Measurements from ENCODE around the gene MYO9B.
"Not testable (repeated sequence)": the region's sequence is repeated elsewhere in the genome, so short reads cannot be mapped to it uniquely, and the experiment has no call there.

The MYO9B gene

DNA sequence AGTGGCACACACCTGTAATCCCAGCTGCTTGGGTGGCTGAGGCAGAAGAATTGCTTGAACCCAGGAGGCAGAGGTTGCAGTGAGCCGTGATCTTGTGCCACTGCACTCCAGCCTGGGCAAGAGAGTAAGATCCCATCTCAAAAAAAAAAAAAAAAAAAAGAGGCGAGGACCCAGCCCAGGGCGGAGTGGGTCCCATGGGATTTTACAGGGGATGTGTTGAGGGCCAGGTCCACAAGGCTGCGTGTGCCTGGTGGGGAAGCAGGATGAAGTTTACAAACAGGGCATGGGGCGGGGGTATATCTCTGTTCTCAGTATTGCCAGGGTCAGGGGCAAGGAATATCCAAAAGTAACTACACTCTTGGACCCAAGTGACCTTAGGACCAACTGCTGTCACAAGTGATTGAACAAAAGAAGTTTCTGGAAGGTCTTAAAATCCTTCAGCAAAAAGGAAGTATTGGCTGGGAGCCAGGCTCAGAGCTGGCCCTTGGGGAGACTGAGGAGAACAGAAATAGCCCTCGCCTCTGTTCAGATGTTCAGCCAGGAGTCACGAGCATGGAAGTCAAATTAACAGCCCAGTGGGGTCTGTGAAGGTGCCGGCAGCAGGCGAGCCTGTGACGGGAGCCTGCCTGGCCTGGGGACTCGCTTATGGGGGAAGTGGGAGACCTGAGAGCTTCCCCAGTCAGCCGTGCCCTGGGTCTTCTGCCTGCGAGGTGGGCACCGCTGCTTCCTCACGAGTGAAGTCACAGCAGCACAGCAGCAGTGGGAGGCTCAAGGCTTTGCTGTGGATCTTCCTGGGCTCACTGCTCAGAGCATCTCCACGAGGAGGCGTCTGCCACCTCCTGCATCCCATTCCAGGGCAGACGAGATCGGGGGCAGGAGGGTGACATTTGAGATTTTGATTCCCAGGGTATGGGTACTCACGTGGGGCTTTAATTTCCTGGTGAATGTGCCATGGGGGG is 6.4 kb downstream of the MYO9B start:
- Histone ChIP-seq H3K4me3 (no peak overlapping the region), H3K27ac (peak overlapping the region in 9 of 21 experiments; percentile 11 to 88 (median 29))

DNA sequence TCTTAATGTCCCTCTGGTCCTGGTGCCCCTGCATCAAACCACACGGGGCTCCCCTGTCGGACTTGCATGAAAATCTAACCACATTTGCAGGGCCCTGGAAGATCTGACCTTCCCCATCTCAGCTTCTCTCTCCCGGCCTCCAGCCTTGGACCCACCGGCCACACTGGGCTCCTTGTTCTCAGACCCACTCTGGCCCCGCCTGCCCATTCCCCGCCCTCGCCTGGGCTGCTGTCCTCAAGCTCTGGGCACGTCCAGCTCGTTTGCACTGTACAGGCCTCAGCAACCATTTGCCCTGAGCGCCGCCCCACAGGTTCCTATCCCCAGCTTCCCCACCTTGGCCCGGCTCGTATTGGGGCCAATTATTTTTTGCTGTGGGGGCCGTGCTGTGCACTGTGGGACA is 10.5 kb downstream of the MYO9B start:
- H3K4me3 ChIP-seq, result no peak overlapping the region
- no peak overlapping the region for H3K27ac ChIP-seq

DNA sequence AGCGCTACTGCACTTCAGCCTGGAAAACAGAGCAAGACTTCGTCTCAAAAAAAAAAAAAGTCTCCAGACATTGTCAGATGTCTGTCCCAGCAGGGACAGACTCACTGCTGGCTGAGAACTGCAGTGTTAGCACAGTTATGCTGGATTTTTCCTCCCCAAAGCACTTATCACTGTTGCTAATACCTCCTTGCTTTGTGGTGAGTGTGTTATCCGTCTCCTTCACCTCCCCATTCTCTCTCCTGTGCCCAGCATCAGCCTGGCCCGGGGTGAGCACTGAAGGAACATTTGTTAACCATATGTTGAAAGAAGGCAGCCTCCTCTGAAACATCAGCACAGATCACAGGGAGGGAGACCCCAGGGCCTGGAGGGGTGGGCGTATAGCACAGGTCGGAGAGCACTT is 11.3 kb downstream of the MYO9B start:
- Histone ChIP-seq H3K4me3 (no peak overlapping the region), H3K27ac (peak overlapping the region in 2 of 21 experiments; percentile 1 to 22)

DNA sequence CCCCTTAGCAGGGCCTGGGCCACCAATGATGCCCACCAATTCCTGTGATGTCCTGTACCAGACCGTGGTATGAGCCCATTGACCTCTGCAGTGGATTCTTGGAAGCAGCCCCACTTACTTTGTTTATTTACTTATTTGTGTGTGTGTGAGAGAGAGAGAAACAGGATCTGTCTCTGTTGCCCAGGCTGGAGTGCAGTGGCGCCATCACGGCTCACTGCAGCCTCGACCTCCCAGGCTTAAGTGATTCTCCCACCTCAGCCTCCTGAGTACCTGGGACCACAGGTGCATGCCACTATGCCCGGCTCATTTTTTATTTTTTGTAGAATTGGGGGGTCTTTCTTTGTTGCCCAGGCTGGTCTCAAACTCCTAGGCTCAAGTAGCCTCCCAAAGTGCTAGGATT is 13.0 kb downstream of the MYO9B start:
- H3K4me3 ChIP-seq, result no peak overlapping the region

DNA sequence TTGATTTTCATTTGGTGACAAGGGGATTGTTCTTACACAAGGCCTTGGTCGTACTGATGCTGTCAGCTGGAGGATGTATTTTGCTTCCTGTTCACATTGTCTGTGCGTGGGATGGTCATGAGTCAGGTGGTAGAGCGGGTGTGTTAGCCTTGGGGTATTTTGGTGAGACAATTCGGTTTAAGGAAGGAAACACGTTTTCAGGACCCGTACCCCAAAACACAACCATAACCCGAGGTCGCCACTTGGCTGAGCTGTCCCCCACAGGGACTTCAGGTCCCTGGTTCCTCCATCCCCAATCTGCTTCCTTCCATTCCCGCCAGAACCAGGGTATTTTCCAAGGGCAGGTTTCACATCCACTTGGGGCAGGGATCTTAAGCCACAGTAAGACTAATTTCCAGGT is 15.0 kb downstream of the MYO9B start:
- no peak overlapping the region for H3K4me3 ChIP-seq
- peak overlapping the region in 17 of 21 experiments; percentile 5 to 76 (median 59) for H3K27ac ChIP-seq

More for the DNA sequence above, 13.0 kb downstream of the MYO9B start:
- H3K27ac ChIP-seq, result peak overlapping the region in 4 of 21 experiments; percentile 6 to 70 (median 52)

DNA sequence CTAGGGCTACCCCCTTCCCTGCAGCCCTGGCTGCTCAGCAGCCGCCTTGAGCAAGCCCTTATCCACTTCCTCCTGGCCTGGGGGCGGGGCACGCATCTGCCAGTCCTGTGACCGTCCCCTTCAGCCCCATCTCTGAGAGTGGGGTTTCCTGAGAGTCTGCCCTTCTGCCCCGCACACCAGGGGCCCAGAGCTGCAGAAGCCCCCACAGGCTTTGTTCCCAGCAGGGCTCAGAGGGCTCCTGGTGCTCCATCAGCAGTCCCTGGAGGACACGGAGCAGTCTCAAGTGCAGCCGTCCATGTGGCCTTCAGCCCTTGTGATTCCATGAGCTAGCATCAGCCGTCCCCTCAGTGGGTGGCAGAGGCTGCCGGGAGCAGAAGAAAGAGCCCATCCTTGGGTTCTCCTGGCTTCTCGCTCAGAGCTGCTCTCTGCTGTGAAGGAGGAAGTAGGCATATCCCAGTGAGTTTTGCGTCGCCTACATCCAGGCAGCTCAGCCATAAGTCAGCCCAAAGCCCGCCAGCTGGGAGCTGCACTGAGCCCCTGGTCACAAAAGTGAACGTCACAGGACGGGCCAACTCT is 16.3 kb downstream of the MYO9B start:
- Histone ChIP-seq H3K4me3 (no peak overlapping the region), H3K27ac (peak overlapping the region in 15 of 21 experiments; percentile 10 to 76 (median 39))

DNA sequence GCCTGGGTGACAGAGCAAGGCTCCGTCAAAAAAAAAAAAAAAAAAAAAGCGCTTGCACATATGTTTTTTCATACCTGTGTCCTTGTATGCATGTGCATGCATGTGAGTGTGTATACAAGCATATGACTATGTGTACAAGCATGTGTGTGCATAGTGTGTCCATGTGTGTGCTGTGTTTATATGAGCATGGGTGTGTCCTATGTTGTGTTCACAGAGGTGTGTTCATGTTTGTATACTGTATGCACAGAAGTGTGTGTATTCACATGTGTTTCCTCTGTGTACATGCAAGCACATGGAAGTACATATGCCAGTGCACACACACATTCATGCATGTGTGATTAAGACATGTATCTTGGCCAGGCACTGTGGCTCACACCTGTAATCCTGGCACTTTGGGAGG is 17.1 kb downstream of the MYO9B start:
- H3K4me3 ChIP-seq, result no peak overlapping the region
- H3K27ac ChIP-seq, result peak overlapping the region in 2 of 21 experiments; percentile 11 to 76

DNA sequence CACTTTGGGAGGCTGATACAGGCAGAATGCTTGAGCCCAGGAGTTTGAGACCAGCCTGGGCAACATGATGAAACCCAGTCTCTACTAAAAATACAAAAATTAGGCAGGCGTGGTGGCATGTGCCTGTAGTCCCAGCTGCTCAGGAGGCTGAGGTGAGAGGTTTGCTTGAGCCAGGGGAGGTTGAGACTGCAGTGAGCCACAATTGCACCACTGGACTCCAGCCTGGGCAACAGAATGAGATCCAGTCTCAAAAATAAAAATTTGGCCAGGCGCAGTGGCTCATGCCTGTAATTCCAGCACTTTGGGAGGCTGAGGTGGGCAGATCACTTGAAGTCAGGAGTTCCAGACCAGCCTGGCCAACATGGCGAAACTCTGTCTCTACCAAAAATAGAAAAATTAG is 19.1 kb downstream of the MYO9B start:
- H3K27ac ChIP-seq, result peak overlapping the region in 9 of 21 experiments; percentile 14 to 76 (median 51)
- H3K4me3 ChIP-seq, result not testable (repeated sequence)

DNA sequence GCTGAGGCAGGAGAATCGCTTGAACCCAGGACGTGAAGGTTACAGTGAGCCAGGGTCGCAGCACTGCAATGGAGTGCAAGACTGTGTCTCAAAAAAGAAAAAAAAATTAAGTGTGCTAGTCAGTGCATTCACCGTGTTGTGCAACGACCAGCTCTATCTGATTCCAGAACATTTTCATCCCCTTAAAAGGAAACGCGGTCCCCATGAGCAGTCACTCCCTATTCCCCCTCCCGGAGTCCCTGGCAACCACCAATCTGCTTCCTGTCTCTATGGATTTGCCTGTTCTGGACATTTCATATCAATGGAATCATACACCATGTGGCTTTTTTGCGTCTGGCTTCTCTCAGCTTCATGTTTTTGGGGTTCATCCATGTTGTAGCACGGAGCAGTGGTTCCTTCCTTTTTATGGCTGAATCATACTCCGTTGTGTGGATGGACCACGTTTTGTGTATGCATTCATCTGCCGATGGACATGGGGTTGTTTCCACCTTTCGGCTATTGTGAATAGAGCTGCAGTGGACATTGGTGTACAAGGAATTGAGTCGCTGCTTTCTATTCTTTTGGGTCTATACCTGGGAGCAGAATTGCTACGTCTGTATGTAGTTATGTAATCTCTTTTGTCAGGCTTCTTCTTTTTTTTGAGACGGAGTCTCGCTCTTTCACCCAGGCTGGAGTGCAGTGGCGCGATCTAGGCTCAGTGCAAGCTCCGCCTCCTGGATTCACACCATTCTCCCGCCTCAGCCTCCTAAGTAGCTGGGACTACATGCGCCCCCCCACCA is 19.8 kb downstream of the MYO9B start:
- Histone ChIP-seq H3K4me3 (no peak overlapping the region), H3K27ac (peak overlapping the region in 6 of 21 experiments; percentile 15 to 76 (median 56))

DNA sequence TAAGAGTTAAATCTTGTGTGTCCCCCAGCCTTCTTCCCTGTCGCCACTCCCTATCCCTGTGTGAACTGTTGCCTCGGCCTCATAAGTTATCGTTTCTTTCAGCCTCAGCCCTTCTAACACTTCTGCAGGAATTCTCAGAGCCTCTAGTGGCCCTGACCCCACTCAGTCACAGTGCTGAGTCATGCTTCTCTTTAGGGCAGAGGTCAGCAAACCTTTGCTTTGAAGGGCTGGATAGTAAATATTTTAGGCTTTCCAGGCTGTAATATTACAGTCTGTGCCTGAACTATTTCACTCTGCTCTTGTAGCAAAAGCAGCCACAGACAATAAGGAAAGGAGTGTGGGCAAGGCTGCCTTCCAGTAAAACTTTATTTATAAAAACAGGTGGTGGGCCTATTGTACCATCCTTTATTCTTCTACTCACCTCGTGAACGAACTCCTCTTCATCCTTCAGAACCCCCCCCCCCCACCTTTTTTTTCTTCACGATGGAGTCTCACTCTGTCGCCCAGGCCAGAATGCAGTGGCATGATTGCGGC is 22.1 kb downstream of the MYO9B start:
- H3K27ac ChIP-seq, result peak overlapping the region in 3 of 21 experiments; percentile 18 to 32 (median 19)

DNA sequence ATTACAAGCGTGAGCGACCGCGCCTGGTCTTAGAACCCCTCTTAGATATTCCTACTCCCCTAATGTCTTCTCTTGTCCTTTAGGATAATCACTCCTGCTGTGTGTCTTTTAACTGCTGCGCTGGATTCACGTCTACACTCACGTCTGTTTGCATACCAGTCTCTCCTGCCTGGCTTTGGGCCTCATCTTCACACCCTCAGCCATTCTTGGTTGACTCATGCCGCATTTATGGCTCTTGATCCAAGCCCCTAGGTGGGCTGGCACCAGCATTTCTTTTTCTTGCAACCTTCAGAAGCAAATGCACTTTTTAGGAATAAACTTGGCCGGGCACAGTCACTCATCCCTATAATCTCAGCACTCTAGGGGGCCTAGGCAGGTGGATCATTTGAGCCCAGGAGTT is 22.7 kb downstream of the MYO9B start:
- Histone ChIP-seq H3K27ac (peak overlapping the region in 1 of 21 experiments; percentile 21), H3K4me3 (no peak overlapping the region)

More for the DNA sequence above, 22.1 kb downstream of the MYO9B start:
- H3K4me3 ChIP-seq, result no peak overlapping the region

DNA sequence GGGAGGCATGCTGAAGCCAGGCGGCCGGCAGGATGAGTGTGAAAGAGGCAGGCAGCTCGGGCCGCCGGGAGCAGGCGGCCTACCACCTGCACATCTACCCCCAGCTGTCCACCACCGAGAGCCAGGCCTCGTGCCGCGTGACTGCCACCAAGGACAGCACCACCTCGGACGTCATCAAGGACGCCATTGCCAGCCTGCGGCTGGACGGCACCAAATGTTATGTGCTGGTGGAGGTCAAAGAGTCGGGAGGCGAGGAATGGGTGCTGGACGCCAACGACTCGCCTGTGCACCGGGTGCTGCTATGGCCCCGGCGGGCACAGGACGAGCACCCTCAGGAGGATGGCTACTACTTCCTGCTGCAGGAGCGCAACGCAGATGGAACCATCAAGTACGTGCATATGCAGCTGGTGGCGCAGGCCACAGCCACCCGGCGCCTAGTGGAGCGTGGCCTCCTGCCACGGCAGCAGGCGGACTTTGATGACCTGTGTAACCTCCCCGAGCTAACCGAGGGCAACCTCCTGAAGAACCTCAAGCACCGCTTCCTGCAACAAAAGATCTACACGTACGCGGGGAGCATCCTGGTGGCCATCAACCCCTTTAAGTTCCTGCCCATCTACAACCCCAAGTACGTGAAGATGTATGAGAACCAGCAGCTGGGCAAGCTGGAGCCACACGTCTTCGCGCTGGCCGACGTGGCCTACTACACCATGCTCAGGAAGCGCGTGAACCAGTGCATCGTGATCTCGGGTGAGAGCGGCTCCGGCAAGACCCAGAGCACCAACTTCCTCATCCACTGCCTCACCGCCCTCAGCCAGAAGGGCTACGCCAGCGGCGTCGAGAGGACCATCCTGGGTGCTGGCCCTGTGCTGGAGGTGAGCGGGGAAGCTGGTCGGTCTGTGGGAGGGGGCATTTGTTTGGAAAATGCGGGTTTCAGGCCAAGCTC is 26.4 kb downstream of the MYO9B start:
- H3K4me3 ChIP-seq, result no peak overlapping the region
- H3K27ac ChIP-seq, result no peak overlapping the region

DNA sequence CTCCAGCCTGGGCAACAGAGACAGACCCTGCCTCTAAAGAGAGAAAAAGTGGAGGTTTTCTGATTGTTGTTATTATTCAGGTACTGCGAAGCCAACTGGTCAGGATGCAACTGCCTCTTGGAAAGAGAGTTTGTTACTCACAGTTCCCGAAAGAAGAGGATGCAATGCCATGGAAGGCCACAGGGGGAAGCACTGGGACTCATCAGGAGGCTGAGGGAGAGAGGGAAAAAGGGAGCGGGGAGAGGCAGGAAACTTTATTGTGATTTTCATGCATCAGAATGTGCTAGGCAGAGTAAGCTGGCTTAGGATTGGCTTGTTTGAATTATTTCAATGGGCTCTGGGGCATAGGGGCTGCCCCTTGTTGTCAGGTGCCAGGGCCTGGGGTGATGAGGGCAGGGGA is 27.6 kb downstream of the MYO9B start:
- no peak overlapping the region for H3K4me3 ChIP-seq
- no peak overlapping the region for H3K27ac ChIP-seq

DNA sequence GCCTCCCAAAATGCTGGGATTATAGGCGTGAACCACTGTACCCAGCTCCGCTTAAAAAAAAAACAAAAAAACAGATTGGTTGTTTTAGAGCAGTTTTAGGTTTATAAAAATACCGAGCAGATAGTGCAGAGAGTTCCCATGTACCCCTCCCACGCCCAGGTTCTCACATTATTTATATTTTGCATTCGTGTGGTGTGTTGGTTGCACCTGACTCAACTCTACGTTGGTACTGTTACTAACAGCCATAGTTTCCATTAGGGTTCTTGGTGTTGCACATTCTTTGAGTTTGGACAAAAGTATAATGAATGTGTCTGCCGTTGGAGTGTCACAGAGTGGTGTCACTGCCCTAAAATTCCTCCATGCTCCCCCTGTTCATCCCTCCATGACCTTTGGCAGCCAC is 29.1 kb downstream of the MYO9B start:
- H3K4me3 ChIP-seq, result no peak overlapping the region
- no peak overlapping the region for H3K27ac ChIP-seq

DNA sequence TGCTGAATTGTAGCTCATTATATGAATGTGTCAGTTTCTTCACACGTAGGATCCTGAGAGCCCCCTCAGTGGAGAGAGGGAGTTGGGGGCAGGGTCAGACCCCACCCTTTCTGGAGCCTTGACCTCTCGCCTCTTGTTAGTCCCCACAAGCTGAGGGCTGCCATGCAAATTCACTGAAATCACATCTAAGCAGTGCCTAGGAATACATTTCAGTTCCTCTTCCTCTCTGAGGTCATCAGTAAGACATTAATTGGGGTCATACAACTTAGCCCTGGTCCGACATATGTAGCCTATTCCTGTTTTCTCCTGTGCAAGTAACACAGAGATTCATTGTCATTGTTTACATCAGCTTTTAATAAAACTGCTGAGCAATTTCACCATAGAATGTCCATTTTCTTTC is 30.0 kb downstream of the MYO9B start:
- no peak overlapping the region for H3K4me3 ChIP-seq
- H3K27ac ChIP-seq, result no peak overlapping the region

DNA sequence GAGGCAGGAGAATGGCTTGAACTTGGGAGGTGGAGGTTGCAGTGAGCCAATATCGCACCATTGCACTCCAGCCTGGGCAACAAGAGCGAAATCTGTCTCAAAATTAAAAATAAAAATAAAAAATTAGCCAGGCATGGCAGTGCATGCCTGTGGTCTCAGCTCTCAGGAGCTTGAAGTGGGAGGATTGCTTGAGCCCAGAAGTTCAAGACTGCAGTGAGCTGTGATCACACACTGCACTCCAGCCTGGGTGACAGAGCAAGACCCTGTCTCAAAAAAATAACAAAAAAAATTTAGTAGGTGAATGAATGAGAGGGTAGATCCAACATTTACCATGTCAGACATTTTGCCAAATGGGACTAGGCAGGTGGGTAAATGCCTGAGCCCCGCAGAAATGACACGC is 31.4 kb downstream of the MYO9B start:
- H3K27ac ChIP-seq, result peak overlapping the region in 18 of 21 experiments; percentile 17 to 86 (median 68)
- not testable (repeated sequence) for H3K4me3 ChIP-seq

DNA sequence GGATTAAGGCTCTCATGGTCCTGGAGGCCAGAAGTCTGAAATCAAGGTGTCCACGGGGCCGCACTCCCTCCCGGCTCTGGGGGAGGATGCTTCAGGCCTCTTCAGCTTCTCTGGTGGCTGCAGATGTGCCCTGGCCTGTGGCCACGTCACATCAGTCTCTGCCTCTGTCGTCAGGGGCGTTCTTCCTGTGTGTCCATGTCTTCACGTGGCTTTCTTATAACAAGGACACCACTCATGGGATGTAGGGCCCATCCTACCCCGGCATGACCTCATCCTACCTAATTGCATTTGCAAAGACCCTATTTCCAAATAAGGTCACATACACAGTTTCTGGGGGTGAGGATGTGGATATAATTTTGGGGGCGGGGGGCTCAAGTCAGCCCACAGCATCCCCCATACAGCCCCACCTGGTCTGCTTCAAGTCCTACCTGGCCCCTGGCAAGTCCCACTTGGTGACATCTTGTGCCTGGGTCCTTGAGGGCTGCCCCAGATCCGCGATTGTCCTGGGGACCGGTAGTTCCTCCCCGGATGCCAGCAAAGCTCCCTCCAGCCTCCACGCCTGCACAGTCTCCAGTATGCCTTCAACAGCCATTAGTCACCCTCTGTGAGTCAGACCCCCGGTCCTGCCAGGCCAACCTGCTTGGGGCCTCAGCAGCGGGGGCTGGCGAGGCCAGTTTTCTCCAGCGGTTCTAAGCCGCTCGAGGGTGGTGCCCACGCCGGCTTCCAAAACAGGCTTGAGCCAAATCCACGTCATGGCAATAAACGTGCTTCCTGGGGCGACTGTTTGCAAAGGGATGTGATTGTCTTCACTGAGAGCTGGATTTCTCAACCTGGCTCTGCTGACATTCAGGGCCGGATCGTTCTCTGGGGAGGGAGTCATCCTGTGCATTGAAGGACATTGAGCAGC is 32.2 kb downstream of the MYO9B start:
- peak overlapping the region in 20 of 21 experiments; percentile 17 to 86 (median 69) for H3K27ac ChIP-seq
- H3K4me3 ChIP-seq, result no peak overlapping the region

DNA sequence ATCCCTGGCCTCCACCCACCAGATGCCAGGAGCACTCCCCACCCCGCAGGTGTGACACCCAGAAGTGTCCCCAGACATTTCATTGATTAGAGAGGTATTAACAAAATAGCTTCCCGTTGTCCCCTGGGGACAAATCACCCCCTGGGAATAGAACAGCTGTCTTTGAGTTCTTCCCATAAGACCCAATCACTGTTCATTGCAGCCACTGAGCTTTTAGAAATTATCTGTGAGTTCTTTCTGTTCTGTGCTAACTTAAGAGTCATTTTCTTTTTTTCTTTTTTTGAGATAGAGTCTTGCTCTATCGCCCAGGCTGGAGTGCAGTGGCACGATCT is 32.8 kb downstream of the MYO9B start:
- Histone ChIP-seq H3K27ac (peak overlapping the region in 19 of 21 experiments; percentile 41 to 86 (median 70)), H3K4me3 (no peak overlapping the region)
